ENCODE measurements around the gene TRABD2A. TPM values are rescaled to one million over a fixed set of nuclear protein-coding genes. Genes with fewer than 3 reads are reported as not detected.

TRABD2A gene
- total RNA-seq, 1 experiment from 2014 or later: 4.6 TPM

- no TSS peak for BruUV-seq (replicated peaks)
- Histone ChIP-seq H3K4me1 (ENCODE audit: control insufficient read depth in 1 of 2, insufficient read depth in 2 of 2, low read length in 2 of 2) (no peaks in the 10 kb centered on the region), H2AFZ (ENCODE audit: low read depth, low read length, poor library complexity, severe bottlenecking) (no peak overlapping the region), H3K4me3 (replicated peaks in 1 of 2; ENCODE audit: low read depth in 1 of 2, low read length in 2 of 2) (no peak overlapping the region), H3K4me2 (ENCODE audit: low read length) (no peak overlapping the region), H3K27ac (ENCODE audit: low read depth, low read length) (no peak overlapping the region), H3K9ac (ENCODE audit: low read length) (no peak overlapping the region), H4K20me1 (ENCODE audit: insufficient read depth) (no peaks in the 10 kb centered on the region), H3K36me3 (ENCODE audit: control insufficient read depth in 1 of 2, insufficient read depth in 2 of 2, low read length in 2 of 2) (no peaks in the 10 kb centered on the region), H3K79me2 (ENCODE audit: insufficient read depth, low read length) (no peaks in the 10 kb centered on the region), H3K9me3 (ENCODE audit: control insufficient read depth in 1 of 2, insufficient read depth in 1 of 2, low read depth in 1 of 2, low read length in 2 of 2) (no peaks in the 10 kb centered on the region), H3K9me2 (ENCODE audit: insufficient read depth) (no peaks in the 10 kb centered on the region), H3K27me3 (ENCODE audit: insufficient read depth, low read length) (no peaks in the 10 kb centered on the region)
- TF ChIP-seq YY1 (IDR thresholded peaks at IDR 0.05; ENCODE audit: extremely low read depth, insufficient replicate concordance, low read depth, low read length): no peak
- no peak for TF ChIP-seq SRF (IDR thresholded peaks at IDR 0.05; ENCODE audit: low read depth)
- TF ChIP-seq EGR1 (IDR thresholded peaks at IDR 0.05; ENCODE audit: low read depth): no peak
- no peak for TF ChIP-seq CBX3 (IDR thresholded peaks at IDR 0.05; ENCODE audit: low read depth)
- TF ChIP-seq SP1 (IDR thresholded peaks at IDR 0.05; ENCODE audit: low read depth): no peak
- TF ChIP-seq, protein P1, sequence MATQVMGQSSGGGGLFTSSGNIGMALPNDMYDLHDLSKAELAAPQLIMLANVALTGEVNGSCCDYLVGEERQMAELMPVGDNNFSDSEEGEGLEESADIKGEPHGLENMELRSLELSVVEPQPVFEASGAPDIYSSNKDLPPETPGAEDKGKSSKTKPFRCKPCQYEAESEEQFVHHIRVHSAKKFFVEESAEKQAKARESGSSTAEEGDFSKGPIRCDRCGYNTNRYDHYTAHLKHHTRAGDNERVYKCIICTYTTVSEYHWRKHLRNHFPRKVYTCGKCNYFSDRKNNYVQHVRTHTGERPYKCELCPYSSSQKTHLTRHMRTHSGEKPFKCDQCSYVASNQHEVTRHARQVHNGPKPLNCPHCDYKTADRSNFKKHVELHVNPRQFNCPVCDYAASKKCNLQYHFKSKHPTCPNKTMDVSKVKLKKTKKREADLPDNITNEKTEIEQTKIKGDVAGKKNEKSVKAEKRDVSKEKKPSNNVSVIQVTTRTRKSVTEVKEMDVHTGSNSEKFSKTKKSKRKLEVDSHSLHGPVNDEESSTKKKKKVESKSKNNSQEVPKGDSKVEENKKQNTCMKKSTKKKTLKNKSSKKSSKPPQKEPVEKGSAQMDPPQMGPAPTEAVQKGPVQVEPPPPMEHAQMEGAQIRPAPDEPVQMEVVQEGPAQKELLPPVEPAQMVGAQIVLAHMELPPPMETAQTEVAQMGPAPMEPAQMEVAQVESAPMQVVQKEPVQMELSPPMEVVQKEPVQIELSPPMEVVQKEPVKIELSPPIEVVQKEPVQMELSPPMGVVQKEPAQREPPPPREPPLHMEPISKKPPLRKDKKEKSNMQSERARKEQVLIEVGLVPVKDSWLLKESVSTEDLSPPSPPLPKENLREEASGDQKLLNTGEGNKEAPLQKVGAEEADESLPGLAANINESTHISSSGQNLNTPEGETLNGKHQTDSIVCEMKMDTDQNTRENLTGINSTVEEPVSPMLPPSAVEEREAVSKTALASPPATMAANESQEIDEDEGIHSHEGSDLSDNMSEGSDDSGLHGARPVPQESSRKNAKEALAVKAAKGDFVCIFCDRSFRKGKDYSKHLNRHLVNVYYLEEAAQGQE (IDR thresholded peaks at IDR 0.05; ENCODE audit: low read depth): no peak
- TF ChIP-seq RAD21 (IDR thresholded peaks at IDR 0.05; ENCODE audit: low read depth): no peak
- no peak for TF ChIP-seq JUND (IDR thresholded peaks at IDR 0.05)
- ATAC-seq (no peak), DNase-seq (ENCODE audit: low read depth, low spot score) (no peak)
- CTCF ChIA-PET: no interaction called here
- intact Hi-C loops (cut with micrococcal nuclease): no loop called here
- RAD21 ChIA-PET (ENCODE audit: low non-redundant PET in 1 of 2, low total read pairs in 2 of 2, uncharacterized antibody in 2 of 2, unreplicated experiment in 2 of 2): no interaction called here
- POLR2A ChIA-PET: no interaction called here
These were observed 92.4 kb downstream of the TRABD2A start for GRCh38 chr2:84788498-84788897.

DNA sequence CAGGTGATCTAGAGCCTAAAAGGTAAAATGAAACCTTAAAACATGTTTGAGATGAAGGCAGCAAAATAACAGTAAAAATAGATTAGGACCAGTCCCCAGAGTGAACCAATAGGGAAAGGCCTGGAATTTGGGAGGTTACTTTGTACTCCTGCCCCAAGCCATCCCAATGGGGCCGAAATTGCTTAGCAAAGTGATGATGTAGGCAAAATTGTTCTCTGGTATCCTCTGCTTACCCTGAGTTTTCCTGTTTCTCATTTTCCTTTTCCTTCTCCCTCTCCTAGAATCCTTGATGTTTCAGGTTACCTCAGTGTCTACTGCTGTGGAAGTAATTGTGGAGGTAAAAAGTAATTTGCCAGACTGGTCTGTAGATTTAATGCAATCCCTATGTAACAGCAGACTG is 92.9 kb downstream of the TRABD2A start:
- intact Hi-C loops (cut with micrococcal nuclease): no loop called here
- no peaks in the 10 kb centered on the region for H3K27me3 ChIP-seq (ENCODE audit: insufficient read depth, low read length)
- ATAC-seq (no peak), DNase-seq (ENCODE audit: low read depth, low spot score) (no peak)
- BruUV-seq (replicated peaks): no TSS peak
- no peaks in the 10 kb centered on the region for H3K9me2 ChIP-seq (ENCODE audit: insufficient read depth)
- no peak overlapping the region for H3K4me2 ChIP-seq (ENCODE audit: low read length)
- H4K20me1 ChIP-seq (ENCODE audit: insufficient read depth): no peaks in the 10 kb centered on the region
- H3K79me2 ChIP-seq (ENCODE audit: insufficient read depth, low read length): no peaks in the 10 kb centered on the region
- no peak overlapping the region for H3K4me3 ChIP-seq (replicated peaks in 1 of 2; ENCODE audit: low read depth in 1 of 2, low read length in 2 of 2)
- no peak overlapping the region for H3K9ac ChIP-seq (ENCODE audit: low read length)
- H3K4me1 ChIP-seq (ENCODE audit: control insufficient read depth in 1 of 2, insufficient read depth in 2 of 2, low read length in 2 of 2): no peaks in the 10 kb centered on the region
- H3K36me3 ChIP-seq (ENCODE audit: control insufficient read depth in 1 of 2, insufficient read depth in 2 of 2, low read length in 2 of 2): no peaks in the 10 kb centered on the region
- no peaks in the 10 kb centered on the region for H3K9me3 ChIP-seq (ENCODE audit: control insufficient read depth in 1 of 2, insufficient read depth in 1 of 2, low read depth in 1 of 2, low read length in 2 of 2)
- no peak overlapping the region for H3K27ac ChIP-seq (ENCODE audit: low read depth, low read length)
- POLR2A ChIA-PET: no interaction called here
- RAD21 ChIA-PET (ENCODE audit: low non-redundant PET in 1 of 2, low total read pairs in 2 of 2, uncharacterized antibody in 2 of 2, unreplicated experiment in 2 of 2): no interaction called here
- CTCF ChIA-PET: no interaction called here
- H2AFZ ChIP-seq (ENCODE audit: low read depth, low read length, poor library complexity, severe bottlenecking): no peak overlapping the region
- TF ChIP-seq ZFX (IDR thresholded peaks at IDR 0.05) (no peak), EGR1 (IDR thresholded peaks at IDR 0.05; ENCODE audit: low read depth) (no peak), EZH2phosphoT487 (IDR thresholded peaks at IDR 0.05; ENCODE audit: borderline replicate concordance) (no peak), TCF7L2 (IDR thresholded peaks at IDR 0.05; ENCODE audit: borderline replicate concordance, extremely low read depth, insufficient read depth, insufficient read length) (no peak), MAX (IDR thresholded peaks at IDR 0.05) (no peak), ZBTB33 (IDR thresholded peaks at IDR 0.05; ENCODE audit: extremely low read depth, insufficient replicate concordance, low read length) (no peak), POLR2AphosphoS5 (IDR thresholded peaks at IDR 0.05; ENCODE audit: low read depth, low read length) (no peak), YY1 (IDR thresholded peaks at IDR 0.05; ENCODE audit: extremely low read depth, insufficient replicate concordance, low read depth, low read length) (no peak), CEBPB (IDR thresholded peaks at IDR 0.05; ENCODE audit: low read depth) (no peak)
